Measurements from ENCODE around the gene KLHL17.

KLHL17 gene

GRCh38 chr1:952603-953002 lies 7.8 kb upstream of the KLHL17 start:
- no peak for DNase-seq

DNA sequence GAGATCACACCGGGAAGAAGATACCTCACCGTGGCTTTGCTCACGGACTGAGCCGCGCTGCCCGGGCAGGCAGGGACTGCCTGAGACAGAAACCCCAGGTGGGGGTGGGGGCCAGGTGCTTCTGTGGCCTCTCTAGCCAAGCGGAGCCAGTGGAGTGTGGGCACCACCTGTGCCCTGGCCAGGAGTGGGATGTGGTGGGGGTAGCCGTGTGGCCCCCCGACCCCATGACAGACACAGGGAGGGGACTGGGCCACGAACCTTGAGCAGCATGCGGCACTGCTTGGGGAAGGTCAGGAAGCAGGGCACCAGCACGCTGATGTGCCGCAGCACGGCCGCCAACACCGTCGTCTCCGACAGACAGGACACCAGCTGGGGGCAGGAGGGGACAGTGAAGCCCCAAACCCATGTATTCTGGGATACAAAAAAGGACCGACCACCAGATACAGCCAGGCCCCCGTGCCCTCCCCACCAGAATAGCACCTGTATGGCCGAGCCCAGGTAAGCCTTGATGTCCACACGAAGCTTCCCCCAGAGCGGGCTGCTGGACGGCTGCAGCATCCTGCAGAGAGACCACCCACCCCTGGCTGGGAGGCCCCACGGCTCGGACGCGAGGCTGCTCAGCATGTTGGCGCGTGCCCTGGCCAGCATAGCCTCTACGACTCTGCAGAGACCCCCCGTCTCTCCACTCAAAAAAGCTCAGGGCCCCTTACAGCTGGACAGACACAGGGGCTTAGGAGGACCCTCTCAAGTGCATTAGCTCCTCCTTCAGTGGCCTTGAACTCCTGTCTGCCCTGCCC lies 6.7 kb upstream of the KLHL17 start:
- no peak for DNase-seq

- DNase-seq, result no peak
Measured at GRCh38 chr1:954927-955326, 5.5 kb upstream of the KLHL17 start.

- DNase-seq, result no peak
Measured at GRCh38 chr1:955474-955873, 4.9 kb upstream of the KLHL17 start.

- DNase-seq, result no peak
Measured at GRCh38 chr1:956636-957035, 3.7 kb upstream of the KLHL17 start.

- DNase-seq, result peak; percentile 88
Measured at GRCh38 chr1:958823-959730, 1.3 kb upstream of the KLHL17 start, which contains the start of gene NOC2L. Gene NOC2L, minus strand, starts transcription at chr1:959256. Its CDS starts 16 bp downstream, at chr1:959240.

- DNase-seq, result no peak
Measured at GRCh38 chr1:959731-960362, 537 bp upstream of the KLHL17 start.

DNA sequence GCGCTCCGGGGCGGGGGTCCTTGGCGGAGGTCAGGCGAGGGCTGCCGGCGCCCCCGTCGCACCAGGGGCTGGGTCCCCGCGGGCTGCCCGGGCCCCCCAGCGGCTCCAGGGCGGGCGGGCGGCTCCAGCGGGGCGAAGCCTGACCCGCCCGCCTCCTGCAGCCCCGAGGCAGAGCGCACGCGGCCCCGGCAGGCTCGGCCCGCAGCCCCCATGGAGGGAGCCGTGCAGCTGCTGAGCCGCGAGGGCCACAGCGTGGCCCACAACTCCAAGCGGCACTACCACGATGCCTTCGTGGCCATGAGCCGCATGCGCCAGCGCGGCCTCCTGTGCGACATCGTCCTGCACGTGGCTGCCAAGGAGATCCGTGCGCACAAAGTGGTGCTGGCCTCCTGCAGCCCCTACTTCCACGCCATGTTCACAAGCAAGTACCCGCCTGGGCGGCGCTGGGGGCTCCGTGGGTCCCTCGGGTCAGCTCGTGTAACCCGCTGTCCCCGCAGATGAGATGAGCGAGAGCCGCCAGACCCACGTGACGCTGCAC lies 817 bp downstream of the KLHL17 start:
- DNase-seq, result no peak

DNA sequence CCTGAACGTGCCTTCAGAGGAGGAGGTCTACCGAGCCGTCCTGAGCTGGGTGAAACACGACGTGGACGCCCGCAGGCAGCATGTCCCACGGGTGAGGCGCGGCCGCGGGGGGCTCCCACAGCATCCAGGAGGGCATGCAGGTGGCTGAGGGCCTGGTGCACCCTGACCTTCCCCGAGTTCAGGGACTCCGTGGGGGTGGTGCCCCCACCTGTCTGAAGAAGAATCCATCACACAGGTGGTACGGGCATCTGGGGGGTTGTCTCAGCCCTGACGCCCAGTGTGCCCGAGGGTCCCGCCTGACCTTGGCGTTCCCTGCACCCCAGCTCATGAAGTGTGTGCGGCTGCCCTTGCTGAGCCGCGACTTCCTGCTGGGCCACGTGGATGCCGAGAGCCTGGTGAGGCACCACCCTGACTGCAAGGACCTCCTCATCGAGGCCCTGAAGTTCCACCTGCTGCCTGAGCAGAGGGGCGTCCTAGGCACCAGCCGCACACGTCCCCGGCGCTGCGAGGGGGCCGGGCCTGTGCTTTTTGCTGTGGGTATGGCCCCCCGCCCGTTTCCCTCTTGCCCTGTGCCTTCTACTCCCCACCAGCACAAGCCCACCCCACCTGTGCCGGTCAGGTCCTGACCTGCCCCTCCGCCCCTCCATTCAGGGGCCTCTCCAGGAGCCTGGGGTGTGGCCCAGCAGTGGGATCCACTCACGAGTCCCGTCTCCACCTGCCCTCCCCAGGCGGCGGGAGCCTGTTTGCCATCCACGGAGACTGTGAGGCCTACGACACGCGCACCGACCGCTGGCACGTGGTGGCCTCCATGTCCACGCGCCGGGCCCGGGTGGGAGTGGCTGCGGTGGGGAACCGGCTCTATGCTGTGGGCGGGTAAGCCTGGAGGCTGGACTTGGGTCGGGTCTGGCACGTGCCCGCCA lies 2.3 kb downstream of the KLHL17 start:
- DNase-seq, result no peak

GRCh38 chr1:963301-963651 lies 2.9 kb downstream of the KLHL17 start:
- DNase-seq, result no peak

GRCh38 chr1:963746-964525 lies 3.6 kb downstream of the KLHL17 start:
- no peak for DNase-seq

GRCh38 chr1:964691-965525 lies 4.5 kb downstream of the KLHL17 start:
- no peak for DNase-seq

GRCh38 chr1:965526-966134 lies 5.2 kb downstream of the KLHL17 start:
- DNase-seq, result no peak

DNA sequence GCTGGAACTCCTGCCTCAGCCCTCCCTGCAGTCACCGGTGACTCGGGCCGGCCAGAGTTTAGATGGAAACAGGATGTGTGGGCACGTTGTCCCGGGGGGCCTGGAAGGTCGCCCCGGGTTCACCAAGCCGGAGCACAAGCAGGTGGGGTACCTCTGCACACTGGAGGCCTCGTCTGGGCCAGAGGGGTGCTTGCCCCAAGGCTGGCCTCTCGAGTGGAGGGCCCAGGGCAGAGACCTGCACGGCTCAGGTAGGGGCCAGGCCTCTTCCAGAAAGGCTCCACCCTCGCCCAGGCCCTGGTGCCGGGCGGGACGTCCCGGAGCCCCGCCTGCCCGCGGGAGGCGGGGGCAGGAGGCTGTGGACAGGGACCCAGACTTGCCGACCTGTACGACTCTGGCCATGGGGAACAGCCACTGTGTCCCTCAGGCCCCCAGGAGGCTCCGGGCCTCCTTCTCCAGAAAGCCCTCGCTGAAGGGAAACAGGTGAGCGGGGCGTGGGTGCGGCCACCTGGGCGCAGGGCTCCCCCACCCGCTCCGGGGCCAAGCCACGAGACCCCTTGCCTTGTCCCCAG lies 5.8 kb downstream of the KLHL17 start, which contains the start of gene PLEKHN1:
TSS of gene PLEKHN1 (plus strand) at position 348 of the 569 bp plus-strand sequence. CDS start at position 398, 50 bp downstream.
- DNase-seq, result peak; percentile 39

DNA sequence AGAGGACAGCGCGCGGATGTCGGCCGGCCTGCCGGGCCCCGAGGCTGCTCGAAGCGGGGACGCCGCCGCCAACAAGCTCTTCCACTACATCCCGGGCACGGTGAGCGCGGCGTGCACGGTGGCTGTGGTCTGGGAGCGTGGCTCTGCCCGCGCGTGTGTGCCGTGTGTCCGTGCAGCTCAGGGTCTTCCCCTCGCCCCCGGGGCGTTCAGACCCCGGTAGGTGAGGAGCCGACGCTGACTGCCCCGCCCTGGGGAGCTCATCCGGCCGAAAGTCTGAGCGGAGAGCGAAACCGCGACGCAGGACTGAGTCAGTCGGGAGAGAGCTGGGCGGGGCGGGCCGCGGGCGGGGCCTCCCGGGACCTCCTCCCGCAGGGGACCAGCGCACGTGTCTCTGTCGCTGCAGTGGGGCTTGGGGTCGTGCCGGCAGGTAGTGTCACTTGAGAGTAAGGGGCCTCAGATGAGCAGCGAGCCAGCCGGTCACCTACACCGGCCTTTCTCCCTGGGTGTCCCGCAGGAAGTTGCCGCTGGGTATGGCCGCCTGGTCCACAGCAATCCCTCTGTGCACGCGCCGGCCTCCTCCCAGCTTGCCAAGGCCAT lies 6.4 kb downstream of the KLHL17 start:
- peak; percentile 65 for DNase-seq

- DNase-seq, result no peak
Measured at GRCh38 chr1:967466-968343, 7.3 kb downstream of the KLHL17 start.

DNA sequence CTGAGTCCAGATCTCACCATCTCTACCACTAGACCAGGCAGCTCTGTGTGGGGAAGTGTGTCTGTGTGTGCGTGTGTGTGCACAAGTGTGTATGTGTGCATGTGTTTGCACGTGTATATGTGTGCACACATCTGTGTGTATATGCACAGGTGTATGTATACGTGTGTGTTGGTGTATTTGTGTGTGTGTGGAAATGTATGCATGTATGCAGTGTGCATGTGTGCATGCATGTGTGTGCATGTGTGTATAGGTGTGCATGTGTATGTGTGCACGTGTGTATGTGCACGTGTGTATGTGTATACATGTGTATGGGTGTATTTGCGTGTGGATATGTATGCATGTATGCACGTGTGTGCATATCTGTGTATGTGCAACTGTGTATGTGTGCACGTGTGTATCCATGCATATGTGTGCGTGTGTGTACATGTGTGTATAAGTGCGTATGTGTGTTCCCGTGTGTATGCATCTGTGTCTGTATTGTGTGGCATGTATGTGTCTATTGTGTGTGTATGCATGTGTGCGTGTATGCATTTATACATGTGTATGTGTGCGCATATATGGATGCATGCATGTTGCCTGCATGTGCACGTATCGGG lies 9.0 kb downstream of the KLHL17 start:
- DNase-seq, result no peak

Data from fibroblast of skin of right quadriceps (primary cell).